ENCODE data around the gene ZNF587B. TPM values are rescaled to one million over a fixed set of nuclear protein-coding genes. Genes with fewer than 3 reads are reported as not detected.
"Not testable (repeated sequence)": the region's sequence is repeated elsewhere in the genome, so short reads cannot be mapped to it uniquely, and the experiment has no call there.

ZNF587B gene
- total RNA-seq, 4 donors from 2014 or later: 16.1 to 34.4 (median 22.0) TPM

- Histone ChIP-seq H3K27ac (peak overlapping the region in 3 of 4 donors; percentile 74 to 81 (median 78)), H3K4me3 (peak overlapping the region in 2 of 4 donors; percentile 60 to 72), H3K4me1 (peaks cover 0 to 21% (median 10%) of the 10 kb centered on the region in 4 donors), H3K27me3 (no peaks in the 10 kb centered on the region), H3K36me3 (peaks cover 0 to 23% (median 8%) of the 10 kb centered on the region in 4 donors), H3K9me3 (peaks cover 17 to 32% of the 10 kb centered on the region in 2 donors)
- intact Hi-C loops (cut with DNase I; ENCODE audit: low total_unique reads): no loop called here
- WGBS, 2 donors (ENCODE audit: low coverage in 1 of 2): 21 to 23% methylated on average over 6 of the region's 6 CpGs
- TF ChIP-seq CTCF (IDR thresholded peaks at IDR 0.05) (no peak), POLR2A (IDR thresholded peaks at IDR 0.05) (no peak), EP300 (IDR thresholded peaks at IDR 0.05; ENCODE audit: low read depth) (no peak), POLR2AphosphoS5 (IDR thresholded peaks at IDR 0.05) (no peak)
- peak; percentile 12 for DNase-seq
- in situ Hi-C loops (cut with MboI; ENCODE audit: low pct_ligation_motif_present in 1 of 4, low pct_unique_long_range_greater_than_20kb in 1 of 4, low sequenced_read_pairs in 3 of 4): no loop called here
Measured at GRCh38 chr19:57887195-57887941, 57.3 kb downstream of the ZNF587B start.

- intact Hi-C loops (cut with DNase I; ENCODE audit: low total_unique reads): no loop called here
- Histone ChIP-seq H3K36me3 (peaks cover 0 to 20% (median 8%) of the 10 kb centered on the region in 4 donors), H3K9me3 (peaks cover 17 to 32% of the 10 kb centered on the region in 2 donors), H3K4me3 (peak overlapping the region; percentile 49 to 72 (median 57)), H3K4me1 (peaks cover 0 to 21% (median 10%) of the 10 kb centered on the region in 4 donors), H3K27ac (peak overlapping the region; percentile 74 to 85 (median 80)), H3K27me3 (no peaks in the 10 kb centered on the region)
- DNase-seq: no peak
- in situ Hi-C loops (cut with MboI; ENCODE audit: low pct_ligation_motif_present in 1 of 4, low pct_unique_long_range_greater_than_20kb in 1 of 4, low sequenced_read_pairs in 3 of 4): no loop called here
- no peak for TF ChIP-seq EP300 (IDR thresholded peaks at IDR 0.05; ENCODE audit: low read depth)
- 0 to 7% methylated on average over 7 to 8 of the region's 8 CpGs for WGBS, 2 donors (ENCODE audit: low coverage in 1 of 2)
Measured at GRCh38 chr19:57888107-57888559, 58.0 kb downstream of the ZNF587B start.

GRCh38 chr19:57888560-57889231 lies 58.6 kb downstream of the ZNF587B start, which contains the start of gene ZNF814:
Gene ZNF814, minus strand, starts transcription at chr19:57889037. Its CDS starts 235 bp downstream, at chr19:57888802.
- 0 to 7% methylated on average over 12 to 43 of the region's 43 CpGs for WGBS, 2 donors (ENCODE audit: low coverage in 1 of 2)
- peaks cover 0 to 17% (median 8%) of the 10 kb centered on the region in 4 donors for H3K36me3 ChIP-seq
- H3K4me3 ChIP-seq: peak within 1 kb of the TSS; percentile 49 to 72 (median 57)
- peaks cover 0 to 21% (median 10%) of the 10 kb centered on the region in 4 donors for H3K4me1 ChIP-seq
- peaks cover 14 to 31% of the 10 kb centered on the region in 2 donors for H3K9me3 ChIP-seq
- intact Hi-C loops (cut with DNase I; ENCODE audit: low total_unique reads) (no loop called here), in situ Hi-C loops (cut with MboI; ENCODE audit: low pct_ligation_motif_present in 1 of 4, low pct_unique_long_range_greater_than_20kb in 1 of 4, low sequenced_read_pairs in 3 of 4) (no loop called here)
- peak; percentile 86 for DNase-seq
- TF ChIP-seq POLR2A (IDR thresholded peaks at IDR 0.05): peak; percentile 37
- peak; percentile 32 to 66 (median 53) for TF ChIP-seq CTCF (IDR thresholded peaks at IDR 0.05)
- TF ChIP-seq EP300 (IDR thresholded peaks at IDR 0.05; ENCODE audit: low read depth): no peak
- TF ChIP-seq POLR2AphosphoS5 (IDR thresholded peaks at IDR 0.05): peak in 1 of 3 donors; percentile 50
- H3K27ac ChIP-seq: peak within 1 kb of the TSS; percentile 74 to 85 (median 80)
- no peaks in the 10 kb centered on the region for H3K27me3 ChIP-seq

- in situ Hi-C loops (cut with MboI; ENCODE audit: low pct_ligation_motif_present in 1 of 4, low pct_unique_long_range_greater_than_20kb in 1 of 4, low sequenced_read_pairs in 3 of 4); DNase-seq; H3K4me3 ChIP-seq; intact Hi-C loops (cut with DNase I; ENCODE audit: low total_unique reads); H3K36me3 ChIP-seq; H3K27ac ChIP-seq; H3K27me3 ChIP-seq: not testable (repeated sequence)
- WGBS, 2 donors (ENCODE audit: low coverage in 1 of 2): 57 to 79% methylated on average over 1 to 3 of the region's 3 CpGs
- Histone ChIP-seq H3K9me3 (peaks cover 0 to 15% of the 10 kb centered on the region in 2 donors), H3K4me1 (peaks cover 0 to 21% (median 10%) of the 10 kb centered on the region in 4 donors)
Measured at GRCh38 chr19:57890706-57891105, 60.6 kb downstream of the ZNF587B start.

Other genes starting within 250 kb of the ZNF587B start
- gene ZIK1, start 246.2 kb upstream of the ZNF587B start, total RNA-seq: 1 to 10 TPM in 3 of 4 donors, under 1 TPM in 1; 0.40 to 3.3 (median 1.2) TPM
- 1 to 10 TPM in 2 of 4 donors, not detected in 2; 2.4 to 4.4 TPM for gene ZNF530, start 230.4 kb upstream of the ZNF587B start, total RNA-seq
- 10 to 100 TPM in 3 of 4 donors, 1 to 10 TPM in 1; 1.6 to 16.8 (median 13.8) TPM for gene ZNF134, start 216.1 kb upstream of the ZNF587B start, total RNA-seq
- gene ZNF211, start 197.1 kb upstream of the ZNF587B start, total RNA-seq: 10 to 100 TPM in 3 of 4 donors, 1 to 10 TPM in 1; 5.6 to 60.1 (median 15.3) TPM
- gene ZSCAN4, start 161.4 kb upstream of the ZNF587B start, total RNA-seq: not detected
- gene ZNF551, start 148.3 kb upstream of the ZNF587B start, total RNA-seq: 10 to 100 TPM in 1 of 4 donors, 1 to 10 TPM in 3; 3.0 to 10.8 (median 7.4) TPM
- gene ZNF154, start 121.1 kb upstream of the ZNF587B start, total RNA-seq: 1 to 10 TPM; 1.1 to 2.2 (median 1.8) TPM
- gene ZNF671, start 102.7 kb upstream of the ZNF587B start, total RNA-seq: 1 to 10 TPM in 3 of 4 donors, under 1 TPM in 1; 0.60 to 7.5 (median 4.7) TPM
- 100 to 1,000 TPM in 1 of 4 donors, 10 to 100 TPM in 3; 15.0 to 120 (median 16.7) TPM for gene ZNF776, start 83.5 kb upstream of the ZNF587B start, total RNA-seq
- 10 to 100 TPM; 20.8 to 79.2 (median 27.3) TPM for gene ZNF586, start 60.6 kb upstream of the ZNF587B start, total RNA-seq
- gene ZNF552, start 15.4 kb upstream of the ZNF587B start, total RNA-seq: 100 to 1,000 TPM in 1 of 4 donors, 10 to 100 TPM in 3; 41.2 to 145 (median 68.8) TPM
- gene ZNF587, start 19.6 kb downstream of the ZNF587B start, total RNA-seq: 10 to 100 TPM; 22.4 to 61.0 (median 44.8) TPM
- 10 to 100 TPM; 11.5 to 25.1 (median 19.7) TPM for gene ZNF814, start 58.7 kb downstream of the ZNF587B start, total RNA-seq
- gene ZNF417, start 86.3 kb downstream of the ZNF587B start, total RNA-seq: 100 to 1,000 TPM in 1 of 4 donors, 10 to 100 TPM in 2, 1 to 10 TPM in 1; 9.8 to 119 (median 11.2) TPM
- 1 to 10 TPM; 1.9 to 6.4 (median 4.0) TPM for gene ZNF418, start 105.1 kb downstream of the ZNF587B start, total RNA-seq
- gene ZNF256, start 117.4 kb downstream of the ZNF587B start, total RNA-seq: 10 to 100 TPM in 1 of 4 donors, 1 to 10 TPM in 3; 3.8 to 13.5 (median 4.2) TPM
- not detected for gene C19orf18, start 144.2 kb downstream of the ZNF587B start, total RNA-seq
- gene ZNF606, start 172.5 kb downstream of the ZNF587B start, total RNA-seq: 10 to 100 TPM; 13.7 to 27.7 (median 16.2) TPM
- gene ZSCAN1, start 203.7 kb downstream of the ZNF587B start, total RNA-seq: not detected
- gene ZNF135, start 229.0 kb downstream of the ZNF587B start, total RNA-seq: 10 to 100 TPM in 1 of 4 donors, 1 to 10 TPM in 3; 1.6 to 20.9 (median 2.1) TPM